ENCODE results near the gene AFAP1L2. TPM values are rescaled to one million over a fixed set of nuclear protein-coding genes. Genes with fewer than 3 reads are reported as not detected.

The AFAP1L2 gene
- total RNA-seq, 1 experiment from 2014 or later, result 0.50 TPM

GRCh38 chr10:114266521-114266920, 137.8 kb downstream of the AFAP1L2 start:
- peak; percentile 67 for DNase-seq (ENCODE audit: low spot score)

DNA sequence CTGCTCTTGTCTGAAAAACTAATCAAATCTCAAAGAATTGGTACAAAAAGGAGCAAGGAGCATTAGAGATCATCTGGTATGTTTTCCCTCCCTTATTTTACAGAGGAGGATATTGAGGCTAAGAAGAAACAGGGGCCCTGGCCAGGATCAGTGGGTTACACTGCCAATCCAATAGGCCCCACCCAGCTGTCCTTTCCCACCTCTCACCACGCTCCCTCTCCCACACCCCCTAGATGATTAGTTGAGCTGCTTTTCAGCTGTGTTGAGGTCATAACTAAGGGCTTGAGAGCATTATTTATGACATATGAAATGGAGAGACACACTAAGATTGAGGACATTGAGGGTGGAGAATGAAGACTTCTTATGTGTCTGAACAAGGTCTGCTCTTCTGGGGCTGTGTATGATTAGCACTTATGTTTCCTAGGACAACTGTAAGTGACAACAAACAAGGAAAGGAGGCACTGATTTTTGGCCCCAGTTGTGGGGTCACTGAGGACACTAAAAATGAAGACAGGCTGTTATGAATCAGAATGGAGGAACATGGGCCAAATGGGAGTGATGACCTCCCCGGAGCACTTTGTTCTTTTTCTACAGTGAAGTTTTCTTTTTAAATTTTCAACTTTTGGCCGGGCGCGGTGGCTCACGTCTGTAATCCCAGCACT, 138.8 kb downstream of the AFAP1L2 start:
- DNase-seq (ENCODE audit: low spot score), result no peak

- DNase-seq (ENCODE audit: low spot score), result no peak
Observed at GRCh38 chr10:114262496-114262895, 141.8 kb downstream of the AFAP1L2 start.

- peak; percentile 93 for DNase-seq (ENCODE audit: low spot score)
Observed at GRCh38 chr10:114261076-114261475, 143.2 kb downstream of the AFAP1L2 start.

GRCh38 chr10:114260366-114260765, 143.9 kb downstream of the AFAP1L2 start:
- no peak for DNase-seq (ENCODE audit: low spot score)

DNA sequence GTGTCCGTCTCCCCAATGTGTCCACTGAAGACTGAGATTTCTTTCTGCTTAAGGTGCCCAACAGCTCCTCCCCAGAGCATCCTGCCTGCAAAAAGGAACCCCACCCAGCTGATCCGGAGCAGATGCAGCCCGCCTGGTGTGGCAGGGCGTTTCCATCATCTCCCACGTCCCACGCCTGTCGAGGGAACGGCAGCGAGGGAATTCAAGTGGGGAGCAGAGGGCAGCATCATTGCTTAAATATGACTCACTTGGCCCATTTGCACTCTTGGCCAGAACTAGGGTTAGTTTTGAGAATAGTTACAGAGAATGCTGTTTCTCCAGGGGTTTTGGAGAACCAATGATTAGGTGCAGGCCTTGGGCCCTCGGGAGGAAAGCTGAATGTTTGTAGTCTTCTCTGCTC, 144.5 kb downstream of the AFAP1L2 start:
- peak; percentile 52 for DNase-seq (ENCODE audit: low spot score)

GRCh38 chr10:114258274-114258840, 145.9 kb downstream of the AFAP1L2 start:
- DNase-seq (ENCODE audit: low spot score), result peak; percentile 16

GRCh38 chr10:114257498-114257897, 146.8 kb downstream of the AFAP1L2 start:
- DNase-seq (ENCODE audit: low spot score), result no peak

DNA sequence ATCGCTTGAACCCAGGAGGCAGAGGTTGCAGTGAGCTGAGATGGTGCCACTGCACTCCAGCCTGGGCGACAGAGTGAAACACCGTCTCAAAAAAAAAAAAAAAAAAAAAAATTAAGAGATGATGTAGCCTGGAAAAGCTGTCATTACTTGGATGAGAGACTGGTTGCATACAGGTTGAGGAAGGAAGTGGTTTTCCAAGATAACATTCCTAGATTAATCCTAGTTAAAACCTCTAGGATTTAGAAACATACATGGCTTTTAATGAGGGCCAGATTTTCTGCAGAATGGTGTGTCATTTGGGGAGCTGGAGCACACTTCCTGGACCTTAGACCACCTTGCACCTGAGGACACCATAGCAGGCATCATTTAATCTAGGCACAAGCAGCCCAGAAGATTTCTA, 147.5 kb downstream of the AFAP1L2 start:
- peak; percentile 84 for DNase-seq (ENCODE audit: low spot score)

GRCh38 chr10:114256008-114256765, 148.1 kb downstream of the AFAP1L2 start:
- DNase-seq (ENCODE audit: low spot score), result no peak

DNA sequence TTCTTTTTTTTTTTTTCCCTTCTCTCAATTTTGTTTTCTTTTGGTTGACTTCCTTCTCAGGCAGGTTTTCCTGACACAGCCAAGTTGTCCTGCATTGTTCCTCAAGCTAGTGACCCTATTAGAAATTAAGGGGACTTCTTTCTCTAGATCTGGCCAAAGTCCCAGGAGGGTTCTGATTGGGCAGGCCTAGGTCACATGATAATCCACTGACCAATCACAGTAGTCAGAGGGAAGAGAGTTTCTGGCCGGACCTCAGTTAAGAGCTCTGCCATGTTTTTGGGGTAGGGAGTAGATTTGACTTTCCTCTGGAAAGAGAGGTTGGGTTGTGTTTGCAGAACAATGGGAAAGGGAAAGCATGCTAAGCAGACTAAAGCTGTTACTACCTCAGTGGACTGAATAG, 149.1 kb downstream of the AFAP1L2 start:
- DNase-seq (ENCODE audit: low spot score), result no peak

DNA sequence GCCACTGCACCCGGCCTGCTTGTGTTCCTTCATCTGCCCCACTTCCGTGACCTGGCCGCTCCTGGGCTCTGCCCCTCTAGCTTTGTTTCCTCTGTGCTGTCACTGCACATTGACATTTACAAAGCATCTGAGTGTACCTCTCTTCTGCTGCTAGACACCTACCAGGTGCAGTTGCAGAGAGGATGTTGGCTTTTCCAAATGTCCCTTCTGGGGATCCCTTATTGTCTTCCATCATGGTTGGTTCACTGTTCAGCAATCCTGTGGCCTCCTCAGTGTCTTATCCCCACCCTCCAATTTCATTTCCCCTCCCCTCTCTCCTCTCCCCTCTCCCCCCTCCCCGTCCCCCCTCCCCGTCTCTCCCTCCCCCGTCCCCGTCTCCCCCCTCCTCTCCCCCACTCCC, 151.4 kb downstream of the AFAP1L2 start:
- no peak for DNase-seq (ENCODE audit: low spot score)

GRCh38 chr10:114252092-114252491, 152.2 kb downstream of the AFAP1L2 start:
- DNase-seq (ENCODE audit: low spot score), result no peak

DNA sequence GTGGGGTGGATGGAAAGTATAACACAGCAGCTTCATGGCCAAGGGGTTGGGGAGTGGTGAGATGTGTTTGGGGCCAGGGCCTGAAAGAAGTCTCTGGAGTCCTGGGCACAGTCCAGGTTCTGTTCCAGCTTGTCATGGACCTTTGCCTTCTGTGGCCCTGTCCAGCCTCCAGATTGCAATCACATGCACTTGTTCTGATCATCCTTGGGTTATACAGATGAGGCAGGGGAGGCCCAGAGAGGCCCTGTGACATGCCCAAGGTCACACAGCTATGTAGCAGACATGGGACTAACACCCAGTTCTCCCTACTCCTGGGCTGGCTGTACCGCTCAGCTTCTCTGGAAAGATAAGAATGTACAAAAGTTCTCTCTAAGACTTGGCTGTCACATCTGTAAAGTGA, 153.6 kb downstream of the AFAP1L2 start:
- no peak for DNase-seq (ENCODE audit: low spot score)

- no peak for DNase-seq (ENCODE audit: low spot score)
Observed at GRCh38 chr10:114250236-114250635, 154.1 kb downstream of the AFAP1L2 start.

GRCh38 chr10:114246679-114247305, 157.5 kb downstream of the AFAP1L2 start:
- no peak for DNase-seq (ENCODE audit: low spot score)

GRCh38 chr10:114245121-114245791, 159.0 kb downstream of the AFAP1L2 start:
- no peak for DNase-seq (ENCODE audit: low spot score)

Other genes with a start within 250 kb of the AFAP1L2 start
- 7.3 and 8.2 TPM in 2 replicates for gene CCDC186, start 230.3 kb downstream of the AFAP1L2 start, total RNA-seq (2014; rRNA removed; shearing (Covaris generic))
- gene TDRD1, start 225.1 kb downstream of the AFAP1L2 start, total RNA-seq (2014; rRNA removed; shearing (Covaris generic)), result 0.02 TPM in 1 of 2 replicates, not detected in the other
- 0.14 TPM in 1 of 2 replicates, not detected in the other for gene VWA2, start 165.2 kb downstream of the AFAP1L2 start, total RNA-seq (2014; rRNA removed; shearing (Covaris generic))

All from A172 (cell line).